HEK293 (cell line): Measurements from ENCODE around the gene B3GNT9.

Experiments used
- KLF10 ChIP-seq: fragments of 450-650 bp; IDR thresholded peaks from 2 replicates; pipeline ENCODE4 v1.5.1; 2018; ENCODE audit warnings: missing biosample characterization, mild to moderate bottlenecking, missing genetic modification characterization
- KLF16 ChIP-seq: fragments of 450-650 bp; formaldehyde crosslinking; IDR thresholded peaks from 2 replicates; pipeline ENCODE4 v1.5.1; 2017; ENCODE audit warnings: missing biosample characterization, missing genetic modification characterization
- MEIS1 ChIP-seq: sonication (generic); formaldehyde crosslinking; IDR thresholded peaks from 2 replicates; pipeline ENCODE4 v1.8.1; 2022; ENCODE audit warnings: missing genetic modification reagents, mild to moderate bottlenecking, borderline replicate concordance
- SP2 ChIP-seq: fragments of 450-650 bp; formaldehyde crosslinking; IDR thresholded peaks from 2 replicates; pipeline ENCODE4 v1.5.1; 2016; ENCODE audit warnings: missing biosample characterization, missing genetic modification characterization
- ZBTB48 ChIP-seq: fragments of 450-650 bp; formaldehyde crosslinking; IDR thresholded peaks from 2 replicates; pipeline ENCODE4 v1.5.1; 2016; ENCODE audit warnings: missing biosample characterization, missing genetic modification characterization
- ZBTB8A ChIP-seq: fragments of 450-650 bp; formaldehyde crosslinking; IDR thresholded peaks from 2 replicates; pipeline ENCODE4 v1.5.1; 2016; ENCODE audit warnings: missing biosample characterization, missing genetic modification characterization
- ZNF175 ChIP-seq: fragments of 450-650 bp; formaldehyde crosslinking; IDR thresholded peaks from 2 replicates; pipeline ENCODE4 v1.5.1; 2016; ENCODE audit warnings: missing biosample characterization, missing genetic modification characterization
- ZNF211 ChIP-seq: fragments of 450-650 bp; formaldehyde crosslinking; IDR thresholded peaks from 2 replicates; pipeline ENCODE4 v1.5.1; 2016; ENCODE audit warnings: low read depth, missing biosample characterization, missing genetic modification characterization
- ZNF24 ChIP-seq: fragments of 450-650 bp; formaldehyde crosslinking; IDR thresholded peaks from 2 replicates; pipeline ENCODE4 v1.5.1; 2016; ENCODE audit warnings: missing biosample characterization, missing genetic modification characterization
- ZNF292 ChIP-seq: fragments of 450-650 bp; formaldehyde crosslinking; IDR thresholded peaks from 2 replicates; pipeline ENCODE4 v1.5.1; 2016; ENCODE audit warnings: low read depth, missing biosample characterization, missing genetic modification characterization, borderline replicate concordance
- ZNF341 ChIP-seq: fragments of 450-650 bp; formaldehyde crosslinking; IDR thresholded peaks from 2 replicates; pipeline ENCODE4; 2016; ENCODE audit warnings: low read depth, missing biosample characterization, missing genetic modification characterization
- ZNF433 ChIP-seq: fragments of 450-650 bp; formaldehyde crosslinking; IDR thresholded peaks from 2 replicates; pipeline ENCODE4 v1.5.1; 2016; ENCODE audit warnings: missing biosample characterization, missing genetic modification characterization, low read depth
- ZNF449 ChIP-seq: fragments of 450-650 bp; formaldehyde crosslinking; IDR thresholded peaks from 2 replicates; pipeline ENCODE4 v1.5.1; 2017; ENCODE audit warnings: missing biosample characterization, mild to moderate bottlenecking, missing genetic modification characterization, moderate library complexity
- ZNF514 ChIP-seq: fragments of 450-650 bp; formaldehyde crosslinking; IDR thresholded peaks from 2 replicates; pipeline ENCODE4 v1.5.1; 2016; ENCODE audit warnings: missing biosample characterization, missing genetic modification characterization
- ZNF518A ChIP-seq: fragments of 450-650 bp; formaldehyde crosslinking; conservative IDR thresholded peaks from 2 replicates; pipeline ENCODE4 v1.5.1; 2016; ENCODE audit warnings: low read depth, missing biosample characterization, missing genetic modification characterization
- ZNF521 ChIP-seq: fragments of 450-650 bp; formaldehyde crosslinking; IDR thresholded peaks from 2 replicates; pipeline ENCODE4 v1.5.1; 2017; ENCODE audit warnings: missing biosample characterization, mild to moderate bottlenecking, missing genetic modification characterization
- ZNF549 ChIP-seq: fragments of 450-650 bp; IDR thresholded peaks from 2 replicates; pipeline ENCODE4 v1.5.1; 2018; ENCODE audit warnings: missing biosample characterization, missing genetic modification characterization, mild to moderate bottlenecking, inconsistent platforms, moderate library complexity
- ZNF560 ChIP-seq: fragments of 450-650 bp; formaldehyde crosslinking; IDR thresholded peaks from 2 replicates; pipeline ENCODE4 v1.5.1; 2017; ENCODE audit warnings: missing biosample characterization, missing genetic modification characterization, borderline replicate concordance
- ZNF600 ChIP-seq: fragments of 450-650 bp; formaldehyde crosslinking; IDR thresholded peaks from 2 replicates; pipeline ENCODE4 v1.5.1; 2016; ENCODE audit warnings: missing biosample characterization, missing genetic modification characterization
- TF ChIP-seq, protein P1 (sequence below): fragments of 450-650 bp; formaldehyde crosslinking; IDR thresholded peaks from 2 replicates; pipeline ENCODE4 v1.5.1; 2016; ENCODE audit warnings: missing biosample characterization, missing genetic modification characterization

The B3GNT9 gene

DNA sequence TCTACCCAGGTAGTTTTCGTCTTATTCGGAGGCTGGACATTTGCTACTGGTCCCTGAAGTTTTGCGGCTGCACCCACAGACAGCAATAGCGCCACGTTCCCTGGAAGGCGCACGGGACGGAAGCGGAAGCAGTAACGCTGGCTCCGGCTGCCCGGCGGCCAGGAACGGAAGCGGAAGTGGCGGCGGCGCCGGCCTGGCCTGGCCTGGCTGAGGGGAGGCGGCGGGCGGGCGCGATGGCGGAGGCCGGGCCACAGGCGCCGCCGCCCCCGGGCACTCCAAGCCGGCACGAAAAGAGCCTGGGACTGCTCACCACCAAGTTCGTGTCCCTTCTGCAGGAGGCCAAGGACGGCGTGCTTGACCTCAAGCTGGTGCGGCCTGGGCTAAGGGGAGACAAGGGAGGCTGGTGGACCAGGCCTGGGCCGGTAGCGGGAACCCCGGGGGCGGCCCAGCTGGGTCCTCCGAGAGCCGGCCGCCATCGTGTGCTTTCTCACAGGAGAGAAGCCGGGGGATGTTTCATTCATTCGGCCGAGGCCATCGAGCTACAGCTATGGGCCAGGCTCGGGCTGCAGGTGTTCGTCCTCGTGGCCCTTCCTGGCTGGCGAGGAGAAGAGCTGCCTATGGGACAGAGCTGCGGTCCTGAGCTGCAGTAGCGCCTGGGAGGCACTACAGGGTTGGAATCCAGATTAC is 41.3 kb upstream of the B3GNT9 start, which contains the start of gene E2F4 (continued):
- TF ChIP-seq ZNF518A (tag by site-specific recombination) (peak; percentile 86), ZNF175 (tag by site-specific recombination) (no peak), ZNF433 (tag by site-specific recombination) (no peak), ZNF560 (no peak), ZNF341 (tag by site-specific recombination) (no peak), ZBTB48 (tag by site-specific recombination) (peak; percentile 100), ZNF521 (no peak), KLF10 (tag by site-specific recombination) (peak; percentile 39; the same call in 1 of the 2 replicates), ZNF449 (tag by site-specific recombination) (no peak), ZNF24 (tag by site-specific recombination) (no peak), SP2 (tag by site-specific recombination) (peak; percentile 81), KLF16 (tag by site-specific recombination) (peak; percentile 57; the same call in 1 of the 2 replicates), ZNF292 (tag by site-specific recombination) (no peak), MEIS1 (CRISPR knock-in tag) (no peak), ZNF549 (tag by site-specific recombination) (no peak), ZBTB8A (tag by site-specific recombination) (0 out of 2 replicates have a peak, but pooled peaks have one; percentile 23), ZNF600 (tag by site-specific recombination) (no peak), ZNF211 (no peak), ZNF514 (no peak)
- TF ChIP-seq, protein P1, sequence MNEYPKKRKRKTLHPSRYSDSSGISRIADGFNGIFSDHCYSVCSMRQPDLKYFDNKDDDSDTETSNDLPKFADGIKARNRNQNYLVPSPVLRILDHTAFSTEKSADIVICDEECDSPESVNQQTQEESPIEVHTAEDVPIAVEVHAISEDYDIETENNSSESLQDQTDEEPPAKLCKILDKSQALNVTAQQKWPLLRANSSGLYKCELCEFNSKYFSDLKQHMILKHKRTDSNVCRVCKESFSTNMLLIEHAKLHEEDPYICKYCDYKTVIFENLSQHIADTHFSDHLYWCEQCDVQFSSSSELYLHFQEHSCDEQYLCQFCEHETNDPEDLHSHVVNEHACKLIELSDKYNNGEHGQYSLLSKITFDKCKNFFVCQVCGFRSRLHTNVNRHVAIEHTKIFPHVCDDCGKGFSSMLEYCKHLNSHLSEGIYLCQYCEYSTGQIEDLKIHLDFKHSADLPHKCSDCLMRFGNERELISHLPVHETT (tag by site-specific recombination) = no peak
- TF ChIP-seq, all 188 proteins: peak for 23
